CD14-positive monocyte (primary cell): Measurements from ENCODE around the gene HMCN2. TPM values are rescaled to one million over a fixed set of nuclear protein-coding genes. Genes with fewer than 3 reads are reported as not detected.

Experiments
- DNase-seq, 3 donors: peaks; one replicate each; pipeline ENCODE4 v3.0.0-alpha.2; 2011 to 2022
- H2AFZ ChIP-seq: 2 replicates; pipeline ENCODE4 v1.6.0; 2012; ENCODE audit warnings: mild to moderate bottlenecking, low read depth, low read length, inconsistent platforms; ENCODE audit not compliant: insufficient read depth, poor library complexity, severe bottlenecking
- H3K27ac ChIP-seq, 2 donors: 1 replicate in 1 of 2; 2 replicates in 1 of 2; pipeline ENCODE4 v1.5.1; 2012 to 2013; ENCODE audit warnings: low read length in 2 of 2, control low read depth in 1 of 2, inconsistent platforms in 1 of 2, low read depth in 1 of 2, mild to moderate bottlenecking in 1 of 2
- H3K27me3 ChIP-seq, 2 donors: one replicate each; pipeline versions ENCODE4 v1.6.0 to v1.6.1; 2011 to 2013; ENCODE audit warnings: low read length in 2 of 2; ENCODE audit not compliant: control insufficient read depth in 2 of 2, insufficient read depth in 2 of 2
- H3K36me3 ChIP-seq, 2 donors: replicated peaks in 1 of 2; 1 replicate in 1 of 2; 2 replicates in 1 of 2; pipeline versions ENCODE4 v1.5.1 to v1.6.1; 2012 to 2013; ENCODE audit warnings: low read length in 2 of 2, control low read depth in 1 of 2, inconsistent platforms in 1 of 2, mild to moderate bottlenecking in 1 of 2; ENCODE audit not compliant: insufficient read depth in 2 of 2, control insufficient read depth in 1 of 2
- H3K4me1 ChIP-seq, 2 donors: 1 replicate in 1 of 2; 2 replicates in 1 of 2; pipeline versions ENCODE4 v1.5.1 to v1.6.1; 2012 to 2013; ENCODE audit warnings: low read length in 2 of 2, control low read depth in 1 of 2, inconsistent platforms in 1 of 2, mild to moderate bottlenecking in 1 of 2, moderate library complexity in 1 of 2; ENCODE audit not compliant: insufficient read depth in 2 of 2, control insufficient read depth in 1 of 2
- H3K4me2 ChIP-seq: replicated peaks from 2 replicates; pipeline ENCODE3; 2012; ENCODE audit warnings: low read length, moderate library complexity, mild to moderate bottlenecking; ENCODE audit not compliant: poor library complexity, severe bottlenecking; ENCODE audit errors: extremely low read depth
- H3K4me3 ChIP-seq, 3 experiments: fragments of 200-600 bp in 1 of 3; sonication (generic) in 1 of 3; replicated peaks in 1 of 3; 1 replicate in 2 of 3; 2 replicates in 1 of 3; pipeline ENCODE4 v1.5.1; 2011 to 2013; ENCODE audit warnings: low read length in 3 of 3, mild to moderate bottlenecking in 3 of 3, control low read depth in 2 of 3, low read depth in 2 of 3, inconsistent platforms in 1 of 3, moderate library complexity in 1 of 3
- H3K79me2 ChIP-seq: 2 replicates; pipeline ENCODE4 v1.6.0; 2012; ENCODE audit warnings: mild to moderate bottlenecking, control low read depth, inconsistent platforms, low read length, moderate library complexity; ENCODE audit not compliant: insufficient read depth
- H3K9ac ChIP-seq: 2 replicates; pipeline ENCODE4 v1.6.0; 2017; ENCODE audit warnings: low read length, mild to moderate bottlenecking; ENCODE audit not compliant: insufficient read depth, poor library complexity, severe bottlenecking
- H3K9me3 ChIP-seq, 2 donors: replicated peaks in 1 of 2; 1 replicate in 1 of 2; 2 replicates in 1 of 2; pipeline versions ENCODE4 v1.5.1 to v1.6.1; 2012 to 2013; ENCODE audit warnings: low read length in 2 of 2, control low read depth in 1 of 2; ENCODE audit not compliant: control insufficient read depth in 1 of 2, insufficient read depth in 1 of 2
- H4K20me1 ChIP-seq: 2 replicates; pipeline ENCODE4 v1.6.0; 2012; ENCODE audit warnings: mild to moderate bottlenecking, low read length, control low read depth, moderate library complexity; ENCODE audit not compliant: insufficient read depth
- H3K27ac Mint-ChIP-seq, 7 donors: one replicate each; pipeline ENCODE4 v1.8.0; 2020; ENCODE audit warnings: mild to moderate bottlenecking in 7 of 7, mixed read lengths in 7 of 7, moderate library complexity in 6 of 7, inconsistent platforms in 2 of 7
- H3K27me3 Mint-ChIP-seq, 3 donors: one replicate each; pipeline ENCODE4 v1.8.0; 2021 to 2022; ENCODE audit warnings: low read depth in 3 of 3, mild to moderate bottlenecking in 3 of 3, mixed read lengths in 3 of 3, moderate library complexity in 3 of 3, inconsistent platforms in 1 of 3
- H3K36me3 Mint-ChIP-seq, 2 donors: one replicate each; pipeline ENCODE4 v1.8.0; 2020; ENCODE audit warnings: mixed read lengths in 2 of 2, inconsistent platforms in 1 of 2, mild to moderate bottlenecking in 1 of 2
- H3K4me1 Mint-ChIP-seq: one replicate; pipeline ENCODE4 v1.8.0; 2020; ENCODE audit warnings: mild to moderate bottlenecking, mixed read lengths
- H3K4me3 Mint-ChIP-seq, 2 donors: one replicate each; pipeline ENCODE4 v1.8.0; 2020; ENCODE audit warnings: mild to moderate bottlenecking in 2 of 2, mixed read lengths in 2 of 2, moderate library complexity in 1 of 2
- H3K9me3 Mint-ChIP-seq, 7 donors: one replicate each; pipeline ENCODE4 v1.8.0; 2020 to 2022; ENCODE audit warnings: mixed read lengths in 7 of 7, mild to moderate bottlenecking in 6 of 7, moderate library complexity in 6 of 7, inconsistent platforms in 2 of 7
- WGBS: methylation state at CpG from one replicate; pipeline ENCODE4 v1.1.5; 2013; ENCODE audit warnings: missing lambda C conversion rate; ENCODE audit not compliant: insufficient coverage; 5-methylcytosine and 5-hydroxymethylcytosine counted together
- intact Hi-C, 2 donors: fragments of 100-400 bp; cut with micrococcal nuclease; formaldehyde crosslinking; loops; one replicate each; pipeline versions ENCODE4 v1.15.0 to v1.15.1; 2023
- polyA plus RNA-seq, 3 donors: library from polyadenylated mRNA; depleted of rRNA in 1 of 3; unstranded in 2 of 3; stranded (reverse) in 1 of 3; fragments of 300-500 nt in 2 of 3; fragments of >200 nt in 1 of 3; fragmentation: Illumina TruSeq in 2 of 3; gene quantifications; 1 replicate in 2 of 3; 2 replicates in 1 of 3; pipeline ENCODE4 v1.2.3, GENCODE V29; 2012 to 2021
- TF ChIP-seq, protein P1 (sequence below): fragments of 200-600 bp; IDR thresholded peaks from one replicate; pipeline ENCODE4 v1.8.0; 2022; ENCODE audit warnings: antibody characterized with exemption, mild to moderate bottlenecking

The HMCN2 gene
- polyA plus RNA-seq, 3 donors = not detected

DNA sequence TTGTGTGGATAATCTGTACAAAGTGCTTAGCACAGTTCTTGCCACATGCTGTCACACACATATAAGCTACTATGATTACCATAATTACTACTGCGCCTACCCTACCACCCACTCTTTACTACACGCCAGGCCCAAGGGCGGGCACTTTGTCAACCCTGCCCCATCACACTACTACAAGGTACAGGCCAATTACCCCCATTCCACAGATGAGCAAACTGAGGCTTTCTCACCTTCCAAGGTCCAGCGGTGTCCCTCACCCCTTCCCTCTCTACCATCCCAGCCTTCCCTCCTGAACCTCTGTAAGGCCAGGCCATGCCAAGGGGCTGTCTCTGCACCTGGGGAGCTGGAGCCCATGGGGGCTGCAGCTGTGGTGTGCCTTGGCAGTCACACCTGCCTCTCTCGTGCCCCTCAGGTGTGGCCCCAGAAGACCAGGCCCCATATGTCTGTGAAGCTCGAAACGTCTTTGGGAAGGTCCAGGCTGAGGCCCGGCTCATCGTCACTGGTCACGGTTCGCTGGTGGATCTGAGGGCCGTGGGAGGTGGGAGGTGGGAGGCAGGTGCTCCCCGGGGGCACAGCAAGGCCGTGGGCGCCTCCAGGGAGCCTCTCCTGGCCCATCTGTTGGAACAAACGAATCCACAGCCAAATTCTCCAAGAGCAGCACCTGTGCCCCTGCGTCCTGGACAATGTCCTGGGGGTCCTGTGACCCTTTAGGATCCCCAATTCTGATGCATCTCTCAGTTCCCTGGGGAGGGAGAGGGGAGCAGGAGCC lies 54.6 kb downstream of the HMCN2 start:
- Histone ChIP-seq H3K79me2 (no peaks in the 10 kb centered on the region), H3K4me2 (no peak overlapping the region), H3K36me3 (no peaks in the 10 kb centered on the region), H2AFZ (no peak overlapping the region), H3K4me3 (no peak overlapping the region), H4K20me1 (no peaks in the 10 kb centered on the region), H3K27me3 (peaks cover 0 to 19% of the 10 kb centered on the region in 2 donors), H3K9me3 (no peaks in the 10 kb centered on the region), H3K9ac (no peak overlapping the region), H3K4me1 (no peaks in the 10 kb centered on the region), H3K27ac (no peak overlapping the region)
- H3K9me3 Mint-ChIP-seq = peaks cover 0 to 2% (median 0%) of the 10 kb centered on the region in 7 donors
- H3K27me3 Mint-ChIP-seq = peaks cover 15 to 32% (median 24%) of the 10 kb centered on the region in 3 donors
- H3K36me3 Mint-ChIP-seq = no peaks in the 10 kb centered on the region
- no peak for DNase-seq
- peaks cover 2% of the 10 kb centered on the region for H3K4me1 Mint-ChIP-seq
- H3K27ac Mint-ChIP-seq = no peak overlapping the region
- H3K4me3 Mint-ChIP-seq = no peak overlapping the region
- whole genome bisulfite sequencing = 94% methylated on average over 12 of the region's 17 CpGs
- TF ChIP-seq, protein P1, sequence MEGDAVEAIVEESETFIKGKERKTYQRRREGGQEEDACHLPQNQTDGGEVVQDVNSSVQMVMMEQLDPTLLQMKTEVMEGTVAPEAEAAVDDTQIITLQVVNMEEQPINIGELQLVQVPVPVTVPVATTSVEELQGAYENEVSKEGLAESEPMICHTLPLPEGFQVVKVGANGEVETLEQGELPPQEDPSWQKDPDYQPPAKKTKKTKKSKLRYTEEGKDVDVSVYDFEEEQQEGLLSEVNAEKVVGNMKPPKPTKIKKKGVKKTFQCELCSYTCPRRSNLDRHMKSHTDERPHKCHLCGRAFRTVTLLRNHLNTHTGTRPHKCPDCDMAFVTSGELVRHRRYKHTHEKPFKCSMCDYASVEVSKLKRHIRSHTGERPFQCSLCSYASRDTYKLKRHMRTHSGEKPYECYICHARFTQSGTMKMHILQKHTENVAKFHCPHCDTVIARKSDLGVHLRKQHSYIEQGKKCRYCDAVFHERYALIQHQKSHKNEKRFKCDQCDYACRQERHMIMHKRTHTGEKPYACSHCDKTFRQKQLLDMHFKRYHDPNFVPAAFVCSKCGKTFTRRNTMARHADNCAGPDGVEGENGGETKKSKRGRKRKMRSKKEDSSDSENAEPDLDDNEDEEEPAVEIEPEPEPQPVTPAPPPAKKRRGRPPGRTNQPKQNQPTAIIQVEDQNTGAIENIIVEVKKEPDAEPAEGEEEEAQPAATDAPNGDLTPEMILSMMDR = no peak
- intact Hi-C loops = no loop called here

DNA sequence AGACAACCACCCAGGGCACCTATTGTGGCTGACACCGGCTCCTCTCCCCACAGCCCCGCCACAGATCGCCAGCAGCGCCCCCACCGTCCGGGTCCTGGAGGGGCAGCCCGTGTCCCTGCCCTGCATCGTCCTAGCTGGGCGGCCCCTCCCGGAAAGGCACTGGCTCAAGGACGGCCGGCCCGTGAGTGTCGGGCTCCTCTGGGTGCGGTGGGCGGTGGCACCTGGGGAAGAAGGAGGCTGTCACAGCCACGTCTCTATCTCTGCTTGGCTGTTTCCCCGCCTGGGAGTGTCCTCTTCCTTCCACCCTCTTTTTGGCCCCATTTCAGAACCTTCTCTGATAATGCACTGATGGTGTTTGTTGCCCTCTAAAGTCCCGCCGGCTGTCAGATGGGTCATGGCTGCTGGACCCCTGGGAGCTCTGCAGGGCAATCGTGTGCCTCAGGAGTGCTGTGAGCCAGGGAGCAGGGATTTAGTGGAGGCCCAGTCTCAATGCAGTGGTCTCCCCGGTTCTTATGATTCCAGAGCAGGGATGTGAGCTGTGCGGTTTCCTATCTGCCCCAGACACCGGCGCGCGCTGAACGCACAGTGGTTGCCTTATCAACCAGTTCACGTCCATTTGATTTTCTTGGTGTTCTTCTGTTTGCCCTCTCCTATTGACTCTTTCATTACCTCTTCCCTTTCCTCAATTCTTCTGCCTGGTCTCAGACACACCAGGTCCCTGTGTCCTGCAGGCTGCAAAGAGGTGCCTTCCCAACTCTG lies 55.3 kb downstream of the HMCN2 start:
- intact Hi-C loops = no loop called here
- Histone ChIP-seq H3K9ac (no peak overlapping the region), H3K4me1 (no peaks in the 10 kb centered on the region), H3K4me3 (no peak overlapping the region), H3K4me2 (no peak overlapping the region), H4K20me1 (no peaks in the 10 kb centered on the region), H2AFZ (no peak overlapping the region), H3K27me3 (peaks cover 0 to 19% of the 10 kb centered on the region in 2 donors), H3K79me2 (no peaks in the 10 kb centered on the region), H3K27ac (no peak overlapping the region), H3K36me3 (no peaks in the 10 kb centered on the region), H3K9me3 (no peaks in the 10 kb centered on the region)
- Mint-ChIP-seq H3K36me3 (no peaks in the 10 kb centered on the region), H3K27ac (no peak overlapping the region), H3K4me1 (peaks cover 2% of the 10 kb centered on the region), H3K27me3 (peaks cover 16 to 32% (median 28%) of the 10 kb centered on the region in 3 donors), H3K9me3 (peaks cover 0 to 2% (median 0%) of the 10 kb centered on the region in 7 donors), H3K4me3 (peak overlapping the region in 1 of 2 donors; percentile 43)
- DNase-seq = no peak
- TF ChIP-seq, protein P1 = no peak
- 59% methylated on average over 23 of the region's 29 CpGs for WGBS
